ENCODE results near the gene MARK3. TPM values are rescaled to one million over a fixed set of nuclear protein-coding genes. Genes with fewer than 3 reads are reported as not detected.

MARK3 gene
- total and polyA plus RNA-seq, 2 of the 13 experiments (the other 11 are each of a cell fraction or from before 2014, with no cell fraction given), result 47.7 to 56.6 TPM

- ATAC-seq (peak; percentile 3), FAIRE-seq (no peak), DNase-seq (ENCODE audit: low spot score) (no peak)
- Histone ChIP-seq H4K20me1 (ENCODE audit: insufficient read depth, low read length) (no peaks in the 10 kb centered on the region), H3K4me1 (ENCODE audit: insufficient read depth, low read length) (peaks cover 46% of the 10 kb centered on the region), H3K27ac (ENCODE audit: extremely low read length, insufficient read depth, low read length) (no peak overlapping the region), H3K27me3 (ENCODE audit: control insufficient read depth in 1 of 2, insufficient read depth in 2 of 2, low read length in 2 of 2) (no peaks in the 10 kb centered on the region), H2AFZ (ENCODE audit: low read length) (no peak overlapping the region), H3K79me2 (ENCODE audit: insufficient read depth, low read length) (peaks cover 4% of the 10 kb centered on the region), H3K36me3 (replicated peaks in 1 of 2; ENCODE audit: control insufficient read depth in 1 of 2, insufficient read depth in 2 of 2, low read length in 2 of 2) (peaks cover 0 to 10% of the 10 kb centered on the region in 2 experiments; a peak in 3 of 5 replicates), H3K9me3 (ENCODE audit: low read length) (no peaks in the 10 kb centered on the region), H3K4me2 (ENCODE audit: low read depth, low read length) (peak overlapping the region; percentile 73; the same call in 1 of the 2 replicates), H3K4me3 (replicated peaks in 1 of 3; ENCODE audit: insufficient read depth in 1 of 3, low read depth in 2 of 3, low read length in 3 of 3) (peak overlapping the region in 1 of 3 experiments; percentile 5; a peak in 1 of 6 replicates), H3K9ac (ENCODE audit: insufficient read depth, low read depth, low read length) (no peak overlapping the region)
- 86% methylated on average over 12 of the region's 13 CpGs for WGBS (ENCODE audit: low lambda C conversion rate)
- intact Hi-C loops (cut with micrococcal nuclease; ENCODE audit: unreplicated experiment) (no loop called here), in situ Hi-C loops (cut with HindIII; ENCODE audit: extremely low pct_ligation_motif_present, low pct_unique_long_range_greater_than_20kb) (no loop called here)
- no TSS peak for BruUV-seq (replicated peaks)
- POLR2A ChIA-PET, result interaction anchor here (2.6 to 3.1 kb wide), 2 partner anchors 9 to 22 kb away, joined by 7 to 24 read pairs; partner anchors contain the start of gene TRMT61A
- CTCF ChIA-PET (ENCODE audit: low intra/inter-chr PET ratio, low total read pairs), result interaction anchor here (1.3 to 3.0 kb wide), 2 partner anchors 27 to 31 kb away, joined by 6 to 38 read pairs; no protein-coding TSS in a partner anchor
- TF ChIP-seq, protein P1, sequence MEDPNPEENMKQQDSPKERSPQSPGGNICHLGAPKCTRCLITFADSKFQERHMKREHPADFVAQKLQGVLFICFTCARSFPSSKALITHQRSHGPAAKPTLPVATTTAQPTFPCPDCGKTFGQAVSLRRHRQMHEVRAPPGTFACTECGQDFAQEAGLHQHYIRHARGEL (CRISPR knock-in tag; IDR thresholded peaks at IDR 0.05), result no peak
- TF ChIP-seq ZNF530 (CRISPR knock-in tag; IDR thresholded peaks at IDR 0.05; ENCODE audit: low read depth) (no peak), AGO2 (optimal IDR thresholded peaks at IDR 0.05; ENCODE audit: low read depth, low read length) (peak; percentile 4), ZBTB20 (CRISPR knock-in tag; IDR thresholded peaks at IDR 0.05; ENCODE audit: borderline replicate concordance, low read depth) (0 out of 2 replicates have a peak, but pooled peaks have one; percentile 2), ZBTB10 (CRISPR knock-in tag; IDR thresholded peaks at IDR 0.05; ENCODE audit: borderline replicate concordance) (no peak), SALL1 (CRISPR knock-in tag; IDR thresholded peaks at IDR 0.05) (no peak), GZF1 (CRISPR knock-in tag; IDR thresholded peaks at IDR 0.05) (no peak), ZNF44 (CRISPR knock-in tag; IDR thresholded peaks at IDR 0.05) (no peak), ZNF143 (CRISPR knock-in tag; IDR thresholded peaks at IDR 0.05) (no peak), POLR2AphosphoS5 (IDR thresholded peaks at IDR 0.05; ENCODE audit: low read depth, low read length) (peak; percentile 10; the same call in 1 of the 2 replicates), MEIS1 (CRISPR knock-in tag; IDR thresholded peaks at IDR 0.05; ENCODE audit: borderline replicate concordance) (0 out of 2 replicates have a peak, but pooled peaks have one; percentile 0), SALL2 (CRISPR knock-in tag; IDR thresholded peaks at IDR 0.05) (no peak), ZSCAN12 (CRISPR knock-in tag; IDR thresholded peaks at IDR 0.05) (no peak), KLF16 (CRISPR knock-in tag; IDR thresholded peaks at IDR 0.05) (no peak), ZNF788 (CRISPR knock-in tag; IDR thresholded peaks at IDR 0.05; ENCODE audit: borderline replicate concordance) (0 out of 2 replicates have a peak, but pooled peaks have one; percentile 21), PCBP1 (IDR thresholded peaks at IDR 0.05; ENCODE audit: borderline replicate concordance, low read depth, low read length) (0 out of 2 replicates have a peak, but pooled peaks have one; percentile 9)
- TF ChIP-seq, protein P2, sequence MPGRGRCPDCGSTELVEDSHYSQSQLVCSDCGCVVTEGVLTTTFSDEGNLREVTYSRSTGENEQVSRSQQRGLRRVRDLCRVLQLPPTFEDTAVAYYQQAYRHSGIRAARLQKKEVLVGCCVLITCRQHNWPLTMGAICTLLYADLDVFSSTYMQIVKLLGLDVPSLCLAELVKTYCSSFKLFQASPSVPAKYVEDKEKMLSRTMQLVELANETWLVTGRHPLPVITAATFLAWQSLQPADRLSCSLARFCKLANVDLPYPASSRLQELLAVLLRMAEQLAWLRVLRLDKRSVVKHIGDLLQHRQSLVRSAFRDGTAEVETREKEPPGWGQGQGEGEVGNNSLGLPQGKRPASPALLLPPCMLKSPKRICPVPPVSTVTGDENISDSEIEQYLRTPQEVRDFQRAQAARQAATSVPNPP (CRISPR knock-in tag; IDR thresholded peaks at IDR 0.05), result no peak
- TF ChIP-seq, protein P3, sequence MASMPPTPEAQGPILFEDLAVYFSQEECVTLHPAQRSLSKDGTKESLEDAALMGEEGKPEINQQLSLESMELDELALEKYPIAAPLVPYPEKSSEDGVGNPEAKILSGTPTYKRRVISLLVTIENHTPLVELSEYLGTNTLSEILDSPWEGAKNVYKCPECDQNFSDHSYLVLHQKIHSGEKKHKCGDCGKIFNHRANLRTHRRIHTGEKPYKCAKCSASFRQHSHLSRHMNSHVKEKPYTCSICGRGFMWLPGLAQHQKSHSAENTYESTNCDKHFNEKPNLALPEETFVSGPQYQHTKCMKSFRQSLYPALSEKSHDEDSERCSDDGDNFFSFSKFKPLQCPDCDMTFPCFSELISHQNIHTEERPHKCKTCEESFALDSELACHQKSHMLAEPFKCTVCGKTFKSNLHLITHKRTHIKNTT (CRISPR knock-in tag; IDR thresholded peaks at IDR 0.05), result no peak
These were observed 134.0 kb downstream of the MARK3 start for GRCh38 chr14:103519043-103519836.
